Astrocyte (in vitro differentiated cells and primary cell): ENCODE measurements around the gene SRRM4.

Experiments used
- CTCF ChIP-seq: IDR thresholded peaks from 2 replicates; pipeline ENCODE4 v1.5.1; 2011; ENCODE audit warnings: low read depth, mild to moderate bottlenecking, inconsistent platforms, low read length, moderate library complexity; ENCODE audit not compliant: insufficient read depth
- EZH2 ChIP-seq: IDR thresholded peaks from 2 replicates; pipeline ENCODE4 v1.6.1; 2012; ENCODE audit warnings: mild to moderate bottlenecking, low read length, inconsistent platforms; ENCODE audit not compliant: insufficient read depth

DNA sequence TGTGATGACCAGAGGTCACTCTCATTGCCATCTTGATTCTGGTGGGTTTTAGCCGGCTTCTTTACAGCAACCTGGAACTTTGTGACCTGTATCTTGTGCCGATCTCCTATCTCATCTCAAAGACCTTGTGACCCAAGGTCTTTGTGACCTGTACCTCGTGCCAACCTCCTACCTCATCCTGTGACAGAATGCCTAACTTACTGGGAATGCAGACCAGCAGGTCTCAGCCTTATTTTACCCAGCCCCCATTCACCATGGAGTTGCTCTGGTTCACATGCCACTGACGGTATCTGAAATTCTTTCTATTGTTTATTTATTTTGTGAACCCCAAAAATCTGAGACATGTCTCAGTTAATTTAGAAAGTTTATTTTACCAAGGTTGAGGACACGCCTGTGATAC, 189.9 kb downstream of the SRRM4 start:
- TF ChIP-seq CTCF (no peak), EZH2 (no peak)
